Measurements from ENCODE around the gene ERICH4. TPM values are rescaled to one million over a fixed set of nuclear protein-coding genes. Genes with fewer than 3 reads are reported as not detected.

The ERICH4 gene
- not detected for polyA plus RNA-seq

- H3K36me3 ChIP-seq (ENCODE audit: control insufficient read depth in 2 of 2, insufficient read depth in 2 of 2, low read length in 1 of 2) = peaks cover 0 to 2% of the 10 kb centered on the region in 2 donors
- WGBS, 2 donors = 67% methylated on average over 7 of the region's 7 CpGs
- H3K27ac ChIP-seq (ENCODE audit: low read depth in 2 of 2, low read length in 1 of 2) = no peak within 1 kb of the TSS
- H3K4me3 ChIP-seq (ENCODE audit: low read depth in 1 of 2, low read length in 2 of 2) = no peak within 1 kb of the TSS
- peaks cover 3 to 9% of the 10 kb centered on the region in 2 donors for H3K4me1 ChIP-seq (ENCODE audit: control insufficient read depth in 2 of 2, insufficient read depth in 2 of 2, low read length in 1 of 2)
- H3K27me3 ChIP-seq (ENCODE audit: control insufficient read depth in 1 of 2, insufficient read depth in 2 of 2, low read length in 2 of 2) = no peaks in the 10 kb centered on the region
- H3K9me3 ChIP-seq (ENCODE audit: control insufficient read depth in 2 of 2, insufficient read depth in 1 of 2, low read depth in 1 of 2, low read length in 1 of 2) = no peaks in the 10 kb centered on the region
Measured at GRCh38 chr19:41442473-41443355, at the start of gene ERICH4. TSS of gene ERICH4 (plus strand) at chr19:41443156. CDS start at chr19:41443170, 14 bp downstream.

- Histone ChIP-seq H3K27me3 (ENCODE audit: control insufficient read depth in 1 of 2, insufficient read depth in 2 of 2, low read length in 2 of 2) (no peaks in the 10 kb centered on the region), H3K36me3 (ENCODE audit: control insufficient read depth in 2 of 2, insufficient read depth in 2 of 2, low read length in 1 of 2) (peaks cover 0 to 14% of the 10 kb centered on the region in 2 donors), H3K4me1 (ENCODE audit: control insufficient read depth in 2 of 2, insufficient read depth in 2 of 2, low read length in 1 of 2) (peaks cover 0 to 6% of the 10 kb centered on the region in 2 donors), H3K4me3 (ENCODE audit: low read depth in 1 of 2, low read length in 2 of 2) (no peak overlapping the region), H3K9me3 (ENCODE audit: control insufficient read depth in 2 of 2, insufficient read depth in 1 of 2, low read depth in 1 of 2, low read length in 1 of 2) (no peaks in the 10 kb centered on the region), H3K27ac (ENCODE audit: low read depth in 2 of 2, low read length in 1 of 2) (no peak overlapping the region)
- 59 to 69% methylated on average over 6 of the region's 6 CpGs for WGBS, 2 donors
Measured at GRCh38 chr19:41395355-41395754, 47.6 kb upstream of the ERICH4 start.

- Histone ChIP-seq H3K9me3 (ENCODE audit: control insufficient read depth in 2 of 2, insufficient read depth in 1 of 2, low read depth in 1 of 2, low read length in 1 of 2) (no peaks in the 10 kb centered on the region), H3K36me3 (ENCODE audit: control insufficient read depth in 2 of 2, insufficient read depth in 2 of 2, low read length in 1 of 2) (no peaks in the 10 kb centered on the region), H3K4me1 (ENCODE audit: control insufficient read depth in 2 of 2, insufficient read depth in 2 of 2, low read length in 1 of 2) (peaks cover 0 to 6% of the 10 kb centered on the region in 2 donors), H3K27ac (ENCODE audit: low read depth in 2 of 2, low read length in 1 of 2) (peak within 1 kb of the TSS; percentile 85 to 90), H3K27me3 (ENCODE audit: control insufficient read depth in 1 of 2, insufficient read depth in 2 of 2, low read length in 2 of 2) (no peaks in the 10 kb centered on the region), H3K4me3 (ENCODE audit: low read depth in 1 of 2, low read length in 2 of 2) (peak within 1 kb of the TSS; percentile 94 to 97)
- WGBS, 2 donors = 0 to 1% methylated on average over 50 of the region's 50 CpGs
Measured at GRCh38 chr19:41397086-41398049, 45.6 kb upstream of the ERICH4 start, which contains the start of the genes BCKDHA and EXOSC5. TSS of gene BCKDHA (plus strand) at chr19:41397818. CDS start at chr19:41397828, 10 bp downstream. TSS of gene EXOSC5 (minus strand) at chr19:41397359. CDS start at chr19:41397328, 31 bp downstream.

GRCh38 chr19:41398050-41398418 is 44.9 kb upstream of the ERICH4 start:
- WGBS, 2 donors = 0% methylated on average over 5 of the region's 5 CpGs
- Histone ChIP-seq H3K27ac (ENCODE audit: low read depth in 2 of 2, low read length in 1 of 2) (peak overlapping the region; percentile 85 to 90), H3K4me3 (ENCODE audit: low read depth in 1 of 2, low read length in 2 of 2) (peak overlapping the region; percentile 94 to 97), H3K36me3 (ENCODE audit: control insufficient read depth in 2 of 2, insufficient read depth in 2 of 2, low read length in 1 of 2) (peaks cover 0 to 2% of the 10 kb centered on the region in 2 donors), H3K4me1 (ENCODE audit: control insufficient read depth in 2 of 2, insufficient read depth in 2 of 2, low read length in 1 of 2) (peaks cover 0 to 7% of the 10 kb centered on the region in 2 donors), H3K27me3 (ENCODE audit: control insufficient read depth in 1 of 2, insufficient read depth in 2 of 2, low read length in 2 of 2) (no peaks in the 10 kb centered on the region), H3K9me3 (ENCODE audit: control insufficient read depth in 2 of 2, insufficient read depth in 1 of 2, low read depth in 1 of 2, low read length in 1 of 2) (no peaks in the 10 kb centered on the region)

- H3K4me1 ChIP-seq (ENCODE audit: control insufficient read depth in 2 of 2, insufficient read depth in 2 of 2, low read length in 1 of 2) = peaks cover 2 to 13% of the 10 kb centered on the region in 2 donors
- WGBS, 2 donors = 45 to 50% methylated on average over 3 of the region's 3 CpGs
Measured at GRCh38 chr19:41398598-41398997, 44.4 kb upstream of the ERICH4 start.

GRCh38 chr19:41399091-41399490 is 43.9 kb upstream of the ERICH4 start:
- H3K4me1 ChIP-seq (ENCODE audit: control insufficient read depth in 2 of 2, insufficient read depth in 2 of 2, low read length in 1 of 2) = peaks cover 2 to 13% of the 10 kb centered on the region in 2 donors
- H3K4me3 ChIP-seq (ENCODE audit: low read depth in 1 of 2, low read length in 2 of 2) = peak overlapping the region; percentile 94 to 97
- WGBS, 2 donors = 78 to 82% methylated on average over 3 of the region's 3 CpGs
- no peaks in the 10 kb centered on the region for H3K9me3 ChIP-seq (ENCODE audit: control insufficient read depth in 2 of 2, insufficient read depth in 1 of 2, low read depth in 1 of 2, low read length in 1 of 2)
- H3K27me3 ChIP-seq (ENCODE audit: control insufficient read depth in 1 of 2, insufficient read depth in 2 of 2, low read length in 2 of 2) = no peaks in the 10 kb centered on the region
- peaks cover 0 to 3% of the 10 kb centered on the region in 2 donors for H3K36me3 ChIP-seq (ENCODE audit: control insufficient read depth in 2 of 2, insufficient read depth in 2 of 2, low read length in 1 of 2)
- H3K27ac ChIP-seq (ENCODE audit: low read depth in 2 of 2, low read length in 1 of 2) = peak overlapping the region; percentile 49 to 75

More at GRCh38 chr19:41398598-41398997, 44.4 kb upstream of the ERICH4 start:
- H3K4me3 ChIP-seq (ENCODE audit: low read depth in 1 of 2, low read length in 2 of 2) = peak overlapping the region; percentile 94 to 97
- H3K36me3 ChIP-seq (ENCODE audit: control insufficient read depth in 2 of 2, insufficient read depth in 2 of 2, low read length in 1 of 2) = peaks cover 0 to 3% of the 10 kb centered on the region in 2 donors
- H3K9me3 ChIP-seq (ENCODE audit: control insufficient read depth in 2 of 2, insufficient read depth in 1 of 2, low read depth in 1 of 2, low read length in 1 of 2) = no peaks in the 10 kb centered on the region
- H3K27ac ChIP-seq (ENCODE audit: low read depth in 2 of 2, low read length in 1 of 2) = peak overlapping the region; percentile 49 to 75
- no peaks in the 10 kb centered on the region for H3K27me3 ChIP-seq (ENCODE audit: control insufficient read depth in 1 of 2, insufficient read depth in 2 of 2, low read length in 2 of 2)

GRCh38 chr19:41399525-41399924 is 43.4 kb upstream of the ERICH4 start:
- Histone ChIP-seq H3K9me3 (ENCODE audit: control insufficient read depth in 2 of 2, insufficient read depth in 1 of 2, low read depth in 1 of 2, low read length in 1 of 2) (no peaks in the 10 kb centered on the region), H3K36me3 (ENCODE audit: control insufficient read depth in 2 of 2, insufficient read depth in 2 of 2, low read length in 1 of 2) (peaks cover 0 to 3% of the 10 kb centered on the region in 2 donors), H3K4me3 (ENCODE audit: low read depth in 1 of 2, low read length in 2 of 2) (peak overlapping the region in 1 of 2 donors; percentile 97), H3K27me3 (ENCODE audit: control insufficient read depth in 1 of 2, insufficient read depth in 2 of 2, low read length in 2 of 2) (no peaks in the 10 kb centered on the region), H3K4me1 (ENCODE audit: control insufficient read depth in 2 of 2, insufficient read depth in 2 of 2, low read length in 1 of 2) (peaks cover 2 to 13% of the 10 kb centered on the region in 2 donors), H3K27ac (ENCODE audit: low read depth in 2 of 2, low read length in 1 of 2) (no peak overlapping the region)
- WGBS, 2 donors = 88 to 91% methylated on average over 2 of the region's 2 CpGs

- H3K27ac ChIP-seq (ENCODE audit: low read depth in 2 of 2, low read length in 1 of 2) = peak overlapping the region; percentile 72 to 89
- H3K36me3 ChIP-seq (ENCODE audit: control insufficient read depth in 2 of 2, insufficient read depth in 2 of 2, low read length in 1 of 2) = peaks cover 0 to 3% of the 10 kb centered on the region in 2 donors
- WGBS, 2 donors = 72 to 75% methylated on average over 4 of the region's 4 CpGs
- no peaks in the 10 kb centered on the region for H3K27me3 ChIP-seq (ENCODE audit: control insufficient read depth in 1 of 2, insufficient read depth in 2 of 2, low read length in 2 of 2)
- no peak overlapping the region for H3K4me3 ChIP-seq (ENCODE audit: low read depth in 1 of 2, low read length in 2 of 2)
- H3K9me3 ChIP-seq (ENCODE audit: control insufficient read depth in 2 of 2, insufficient read depth in 1 of 2, low read depth in 1 of 2, low read length in 1 of 2) = no peaks in the 10 kb centered on the region
- H3K4me1 ChIP-seq (ENCODE audit: control insufficient read depth in 2 of 2, insufficient read depth in 2 of 2, low read length in 1 of 2) = peaks cover 2 to 18% of the 10 kb centered on the region in 2 donors
Measured at GRCh38 chr19:41401483-41401882, 41.5 kb upstream of the ERICH4 start.

GRCh38 chr19:41402010-41402409 is 40.9 kb upstream of the ERICH4 start:
- H3K9me3 ChIP-seq (ENCODE audit: control insufficient read depth in 2 of 2, insufficient read depth in 1 of 2, low read depth in 1 of 2, low read length in 1 of 2) = no peaks in the 10 kb centered on the region
- 70 to 75% methylated on average over 3 of the region's 3 CpGs for WGBS, 2 donors
- H3K36me3 ChIP-seq (ENCODE audit: control insufficient read depth in 2 of 2, insufficient read depth in 2 of 2, low read length in 1 of 2) = peaks cover 0 to 3% of the 10 kb centered on the region in 2 donors
- peaks cover 2 to 18% of the 10 kb centered on the region in 2 donors for H3K4me1 ChIP-seq (ENCODE audit: control insufficient read depth in 2 of 2, insufficient read depth in 2 of 2, low read length in 1 of 2)
- H3K4me3 ChIP-seq (ENCODE audit: low read depth in 1 of 2, low read length in 2 of 2) = no peak overlapping the region
- peak overlapping the region in 1 of 2 donors; percentile 72 for H3K27ac ChIP-seq (ENCODE audit: low read depth in 2 of 2, low read length in 1 of 2)
- no peaks in the 10 kb centered on the region for H3K27me3 ChIP-seq (ENCODE audit: control insufficient read depth in 1 of 2, insufficient read depth in 2 of 2, low read length in 2 of 2)
